ENCODE data around the gene NHSL1.

Gene NHSL1

GRCh38 chr6:138485005-138485545 lies 14.2 kb downstream of the NHSL1 start:
- H3K4me3 ChIP-seq (ENCODE audit: insufficient read depth, low read depth, low read length), result no peak overlapping the region
- 15 to 16% methylated on average over 9 to 11 of the region's 11 CpGs for WGBS, 2 experiments

GRCh38 chr6:138484018-138484731 lies 15.1 kb downstream of the NHSL1 start:
- H3K36me3 ChIP-seq (ENCODE audit: control insufficient read depth, insufficient read depth, low read length), result no peaks in the 10 kb centered on the region

More at GRCh38 chr6:138485005-138485545, 14.2 kb downstream of the NHSL1 start:
- Histone ChIP-seq H3K36me3 (ENCODE audit: control insufficient read depth, insufficient read depth, low read length) (no peaks in the 10 kb centered on the region), H3K4me1 (ENCODE audit: control insufficient read depth, insufficient read depth, low read length) (peaks cover 26% of the 10 kb centered on the region), H3K27ac (ENCODE audit: insufficient read depth, low read depth, low read length, poor library complexity, severe bottlenecking) (peak overlapping the region; percentile 53), H3K9me3 (ENCODE audit: control insufficient read depth, low read length) (no peaks in the 10 kb centered on the region), H3K27me3 (ENCODE audit: control insufficient read depth, insufficient read depth, low read length, poor library complexity, severe bottlenecking) (no peaks in the 10 kb centered on the region)

GRCh38 chr6:138482816-138483215 lies 16.5 kb downstream of the NHSL1 start:
- Histone ChIP-seq H3K4me1 (ENCODE audit: control insufficient read depth, insufficient read depth, low read length) (peaks cover 26% of the 10 kb centered on the region), H3K36me3 (ENCODE audit: control insufficient read depth, insufficient read depth, low read length) (no peaks in the 10 kb centered on the region), H3K9me3 (ENCODE audit: control insufficient read depth, low read length) (no peaks in the 10 kb centered on the region), H3K27ac (ENCODE audit: insufficient read depth, low read depth, low read length, poor library complexity, severe bottlenecking) (no peak overlapping the region), H3K27me3 (ENCODE audit: control insufficient read depth, insufficient read depth, low read length, poor library complexity, severe bottlenecking) (no peaks in the 10 kb centered on the region), H3K4me3 (ENCODE audit: insufficient read depth, low read depth, low read length) (no peak overlapping the region)
- WGBS, 2 experiments, result 90 to 96% methylated on average over 2 of the region's 3 CpGs

More at GRCh38 chr6:138484018-138484731, 15.1 kb downstream of the NHSL1 start:
- H3K4me1 ChIP-seq (ENCODE audit: control insufficient read depth, insufficient read depth, low read length), result peaks cover 26% of the 10 kb centered on the region
- no peak overlapping the region for H3K4me3 ChIP-seq (ENCODE audit: insufficient read depth, low read depth, low read length)
- H3K27me3 ChIP-seq (ENCODE audit: control insufficient read depth, insufficient read depth, low read length, poor library complexity, severe bottlenecking), result no peaks in the 10 kb centered on the region
- H3K9me3 ChIP-seq (ENCODE audit: control insufficient read depth, low read length), result no peaks in the 10 kb centered on the region
- 81 to 98% methylated on average over 2 to 3 of the region's 3 CpGs for WGBS, 2 experiments
- no peak overlapping the region for H3K27ac ChIP-seq (ENCODE audit: insufficient read depth, low read depth, low read length, poor library complexity, severe bottlenecking)

GRCh38 chr6:138480279-138480949 lies 18.9 kb downstream of the NHSL1 start:
- Histone ChIP-seq H3K27ac (ENCODE audit: insufficient read depth, low read depth, low read length, poor library complexity, severe bottlenecking) (no peak overlapping the region), H3K4me1 (ENCODE audit: control insufficient read depth, insufficient read depth, low read length) (peaks cover 12% of the 10 kb centered on the region), H3K36me3 (ENCODE audit: control insufficient read depth, insufficient read depth, low read length) (no peaks in the 10 kb centered on the region), H3K27me3 (ENCODE audit: control insufficient read depth, insufficient read depth, low read length, poor library complexity, severe bottlenecking) (no peaks in the 10 kb centered on the region), H3K4me3 (ENCODE audit: insufficient read depth, low read depth, low read length) (no peak overlapping the region), H3K9me3 (ENCODE audit: control insufficient read depth, low read length) (no peaks in the 10 kb centered on the region)
- 92 to 94% methylated on average over 5 to 6 of the region's 6 CpGs for WGBS, 2 experiments

GRCh38 chr6:138477913-138478539 lies 21.3 kb downstream of the NHSL1 start:
- no peak overlapping the region for H3K4me3 ChIP-seq (ENCODE audit: insufficient read depth, low read depth, low read length)
- WGBS, 2 experiments, result 91 to 92% methylated on average over 4 of the region's 4 CpGs
- no peaks in the 10 kb centered on the region for H3K27me3 ChIP-seq (ENCODE audit: control insufficient read depth, insufficient read depth, low read length, poor library complexity, severe bottlenecking)
- no peak overlapping the region for H3K27ac ChIP-seq (ENCODE audit: insufficient read depth, low read depth, low read length, poor library complexity, severe bottlenecking)
- H3K4me1 ChIP-seq (ENCODE audit: control insufficient read depth, insufficient read depth, low read length), result peaks cover 3% of the 10 kb centered on the region
- no peaks in the 10 kb centered on the region for H3K9me3 ChIP-seq (ENCODE audit: control insufficient read depth, low read length)
- H3K36me3 ChIP-seq (ENCODE audit: control insufficient read depth, insufficient read depth, low read length), result no peaks in the 10 kb centered on the region

- Histone ChIP-seq H3K4me1 (ENCODE audit: control insufficient read depth, insufficient read depth, low read length) (peaks cover 3% of the 10 kb centered on the region), H3K27me3 (ENCODE audit: control insufficient read depth, insufficient read depth, low read length, poor library complexity, severe bottlenecking) (no peaks in the 10 kb centered on the region), H3K9me3 (ENCODE audit: control insufficient read depth, low read length) (no peaks in the 10 kb centered on the region), H3K36me3 (ENCODE audit: control insufficient read depth, insufficient read depth, low read length) (no peaks in the 10 kb centered on the region), H3K27ac (ENCODE audit: insufficient read depth, low read depth, low read length, poor library complexity, severe bottlenecking) (no peak overlapping the region), H3K4me3 (ENCODE audit: insufficient read depth, low read depth, low read length) (no peak overlapping the region)
Measured at GRCh38 chr6:138476116-138476515, 23.2 kb downstream of the NHSL1 start.

GRCh38 chr6:138473144-138473543 lies 26.1 kb downstream of the NHSL1 start:
- H3K27ac ChIP-seq (ENCODE audit: insufficient read depth, low read depth, low read length, poor library complexity, severe bottlenecking), result no peak overlapping the region
- 93 to 95% methylated on average over 8 of the region's 9 CpGs for WGBS, 2 experiments
- H3K27me3 ChIP-seq (ENCODE audit: control insufficient read depth, insufficient read depth, low read length, poor library complexity, severe bottlenecking), result no peaks in the 10 kb centered on the region
- no peaks in the 10 kb centered on the region for H3K36me3 ChIP-seq (ENCODE audit: control insufficient read depth, insufficient read depth, low read length)
- H3K4me1 ChIP-seq (ENCODE audit: control insufficient read depth, insufficient read depth, low read length), result peaks cover 3% of the 10 kb centered on the region
- H3K4me3 ChIP-seq (ENCODE audit: insufficient read depth, low read depth, low read length), result no peak overlapping the region
- H3K9me3 ChIP-seq (ENCODE audit: control insufficient read depth, low read length), result no peaks in the 10 kb centered on the region

- H3K9me3 ChIP-seq (ENCODE audit: control insufficient read depth, low read length), result no peaks in the 10 kb centered on the region
- 88 to 90% methylated on average over 9 of the region's 9 CpGs for WGBS, 2 experiments
- no peaks in the 10 kb centered on the region for H3K27me3 ChIP-seq (ENCODE audit: control insufficient read depth, insufficient read depth, low read length, poor library complexity, severe bottlenecking)
- H3K4me3 ChIP-seq (ENCODE audit: insufficient read depth, low read depth, low read length), result no peak overlapping the region
- H3K4me1 ChIP-seq (ENCODE audit: control insufficient read depth, insufficient read depth, low read length), result no peaks in the 10 kb centered on the region
- no peak overlapping the region for H3K27ac ChIP-seq (ENCODE audit: insufficient read depth, low read depth, low read length, poor library complexity, severe bottlenecking)
- H3K36me3 ChIP-seq (ENCODE audit: control insufficient read depth, insufficient read depth, low read length), result no peaks in the 10 kb centered on the region
Measured at GRCh38 chr6:138468320-138469015, 30.8 kb downstream of the NHSL1 start.

- H3K9me3 ChIP-seq (ENCODE audit: control insufficient read depth, low read length), result no peaks in the 10 kb centered on the region
- no peaks in the 10 kb centered on the region for H3K36me3 ChIP-seq (ENCODE audit: control insufficient read depth, insufficient read depth, low read length)
- no peaks in the 10 kb centered on the region for H3K27me3 ChIP-seq (ENCODE audit: control insufficient read depth, insufficient read depth, low read length, poor library complexity, severe bottlenecking)
- no peak overlapping the region for H3K27ac ChIP-seq (ENCODE audit: insufficient read depth, low read depth, low read length, poor library complexity, severe bottlenecking)
- no peak overlapping the region for H3K4me3 ChIP-seq (ENCODE audit: insufficient read depth, low read depth, low read length)
- no peaks in the 10 kb centered on the region for H3K4me1 ChIP-seq (ENCODE audit: control insufficient read depth, insufficient read depth, low read length)
Measured at GRCh38 chr6:138467901-138468300, 31.4 kb downstream of the NHSL1 start.
